Measurements from ENCODE around the gene EID1. TPM values are rescaled to one million over a fixed set of nuclear protein-coding genes. Genes with fewer than 3 reads are reported as not detected.

Gene EID1
- total RNA-seq, 1 experiment from 2014 or later, result 102 TPM

DNA sequence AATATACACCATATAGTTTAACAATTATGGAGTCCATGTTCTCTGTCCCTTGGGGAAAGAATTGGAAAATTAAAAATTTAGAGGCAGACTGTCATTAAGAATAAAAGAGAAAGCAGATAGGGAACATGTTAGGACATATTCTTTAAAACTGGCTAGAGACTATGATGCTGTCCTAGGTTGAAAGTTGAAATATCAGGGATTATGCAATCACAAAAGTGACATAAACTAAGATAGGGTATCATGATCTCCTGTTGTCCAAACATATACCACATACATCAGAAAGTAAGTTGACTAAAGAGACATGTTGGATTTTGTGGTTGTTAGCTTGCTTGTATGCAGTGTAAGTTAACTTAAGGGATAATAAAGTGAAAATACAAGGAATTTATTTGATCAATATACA, 9.9 kb upstream of the EID1 start:
- ChIA-PET CTCF (no interaction called here), POLR2A (no interaction called here)
- no TSS peak for BruUV-seq (replicated peaks)
- ATAC-seq, result no peak
- Histone ChIP-seq H3K36me3 (ENCODE audit: control insufficient read depth, insufficient read depth, low read length) (no peaks in the 10 kb centered on the region; the same call in 1 of the 2 replicates), H3K9me3 (ENCODE audit: control insufficient read depth, insufficient read depth, low read depth, low read length) (no peaks in the 10 kb centered on the region), H3K4me3 (ENCODE audit: low read depth in 2 of 2, low read length in 2 of 2) (no peak overlapping the region), H3K4me1 (ENCODE audit: control insufficient read depth, insufficient read depth, low read length) (no peaks in the 10 kb centered on the region), H3K27me3 (ENCODE audit: control insufficient read depth, insufficient read depth, low read length) (peaks cover 4% of the 10 kb centered on the region), H3K27ac (ENCODE audit: low read length) (no peak overlapping the region)
- in situ Hi-C loops (cut with HindIII; ENCODE audit: low pct_unique_long_range_greater_than_20kb, low sequenced_read_pairs), result no loop called here
- no peak for DNase-seq (ENCODE audit: low read depth, low spot score)
- TF ChIP-seq TCF7L2 (IDR thresholded peaks at IDR 0.05; ENCODE audit: low read depth, low read length), result no peak
- TF ChIP-seq, protein P1, sequence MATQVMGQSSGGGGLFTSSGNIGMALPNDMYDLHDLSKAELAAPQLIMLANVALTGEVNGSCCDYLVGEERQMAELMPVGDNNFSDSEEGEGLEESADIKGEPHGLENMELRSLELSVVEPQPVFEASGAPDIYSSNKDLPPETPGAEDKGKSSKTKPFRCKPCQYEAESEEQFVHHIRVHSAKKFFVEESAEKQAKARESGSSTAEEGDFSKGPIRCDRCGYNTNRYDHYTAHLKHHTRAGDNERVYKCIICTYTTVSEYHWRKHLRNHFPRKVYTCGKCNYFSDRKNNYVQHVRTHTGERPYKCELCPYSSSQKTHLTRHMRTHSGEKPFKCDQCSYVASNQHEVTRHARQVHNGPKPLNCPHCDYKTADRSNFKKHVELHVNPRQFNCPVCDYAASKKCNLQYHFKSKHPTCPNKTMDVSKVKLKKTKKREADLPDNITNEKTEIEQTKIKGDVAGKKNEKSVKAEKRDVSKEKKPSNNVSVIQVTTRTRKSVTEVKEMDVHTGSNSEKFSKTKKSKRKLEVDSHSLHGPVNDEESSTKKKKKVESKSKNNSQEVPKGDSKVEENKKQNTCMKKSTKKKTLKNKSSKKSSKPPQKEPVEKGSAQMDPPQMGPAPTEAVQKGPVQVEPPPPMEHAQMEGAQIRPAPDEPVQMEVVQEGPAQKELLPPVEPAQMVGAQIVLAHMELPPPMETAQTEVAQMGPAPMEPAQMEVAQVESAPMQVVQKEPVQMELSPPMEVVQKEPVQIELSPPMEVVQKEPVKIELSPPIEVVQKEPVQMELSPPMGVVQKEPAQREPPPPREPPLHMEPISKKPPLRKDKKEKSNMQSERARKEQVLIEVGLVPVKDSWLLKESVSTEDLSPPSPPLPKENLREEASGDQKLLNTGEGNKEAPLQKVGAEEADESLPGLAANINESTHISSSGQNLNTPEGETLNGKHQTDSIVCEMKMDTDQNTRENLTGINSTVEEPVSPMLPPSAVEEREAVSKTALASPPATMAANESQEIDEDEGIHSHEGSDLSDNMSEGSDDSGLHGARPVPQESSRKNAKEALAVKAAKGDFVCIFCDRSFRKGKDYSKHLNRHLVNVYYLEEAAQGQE (IDR thresholded peaks at IDR 0.05; ENCODE audit: insufficient read depth in 1 of 2, low read depth in 2 of 2, low read length in 1 of 2), result no peak
- no peak for TF ChIP-seq SIN3A (IDR thresholded peaks at IDR 0.05; ENCODE audit: borderline replicate concordance, insufficient read depth, low read depth, low read length)
- TF ChIP-seq, protein P2, sequence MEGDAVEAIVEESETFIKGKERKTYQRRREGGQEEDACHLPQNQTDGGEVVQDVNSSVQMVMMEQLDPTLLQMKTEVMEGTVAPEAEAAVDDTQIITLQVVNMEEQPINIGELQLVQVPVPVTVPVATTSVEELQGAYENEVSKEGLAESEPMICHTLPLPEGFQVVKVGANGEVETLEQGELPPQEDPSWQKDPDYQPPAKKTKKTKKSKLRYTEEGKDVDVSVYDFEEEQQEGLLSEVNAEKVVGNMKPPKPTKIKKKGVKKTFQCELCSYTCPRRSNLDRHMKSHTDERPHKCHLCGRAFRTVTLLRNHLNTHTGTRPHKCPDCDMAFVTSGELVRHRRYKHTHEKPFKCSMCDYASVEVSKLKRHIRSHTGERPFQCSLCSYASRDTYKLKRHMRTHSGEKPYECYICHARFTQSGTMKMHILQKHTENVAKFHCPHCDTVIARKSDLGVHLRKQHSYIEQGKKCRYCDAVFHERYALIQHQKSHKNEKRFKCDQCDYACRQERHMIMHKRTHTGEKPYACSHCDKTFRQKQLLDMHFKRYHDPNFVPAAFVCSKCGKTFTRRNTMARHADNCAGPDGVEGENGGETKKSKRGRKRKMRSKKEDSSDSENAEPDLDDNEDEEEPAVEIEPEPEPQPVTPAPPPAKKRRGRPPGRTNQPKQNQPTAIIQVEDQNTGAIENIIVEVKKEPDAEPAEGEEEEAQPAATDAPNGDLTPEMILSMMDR (IDR thresholded peaks at IDR 0.05), result no peak
- TF ChIP-seq POLR2AphosphoS5 (IDR thresholded peaks at IDR 0.05; ENCODE audit: low read depth, low read length), result no peak
- intact Hi-C loops (cut with micrococcal nuclease; ENCODE audit: unreplicated experiment), result no loop called here

DNA sequence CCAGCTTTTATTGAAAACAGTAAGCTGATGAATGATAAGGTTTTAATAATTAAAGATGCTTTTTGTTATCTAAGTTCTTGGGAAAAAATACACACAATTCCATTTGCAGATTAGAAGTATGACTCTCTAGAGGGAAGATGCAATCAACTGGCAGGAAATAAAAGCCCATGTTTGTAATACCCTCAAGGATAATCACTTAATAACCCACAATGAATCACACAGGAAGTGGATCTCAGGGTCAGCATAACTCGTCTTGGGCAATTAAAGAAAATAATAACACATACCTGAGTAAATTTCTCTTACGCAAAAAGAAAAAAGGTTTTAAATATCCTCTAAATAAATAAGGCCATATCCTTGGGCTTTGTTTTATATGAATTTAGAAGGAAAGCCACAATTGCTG, 9.4 kb upstream of the EID1 start:
- in situ Hi-C loops (cut with HindIII; ENCODE audit: low pct_unique_long_range_greater_than_20kb, low sequenced_read_pairs), result no loop called here

More for the DNA sequence above, 9.4 kb upstream of the EID1 start:
- ATAC-seq, result no peak
- DNase-seq (ENCODE audit: low read depth, low spot score), result no peak
- Histone ChIP-seq H3K27ac (ENCODE audit: low read length) (no peak overlapping the region), H3K9me3 (ENCODE audit: control insufficient read depth, insufficient read depth, low read depth, low read length) (no peaks in the 10 kb centered on the region), H3K36me3 (ENCODE audit: control insufficient read depth, insufficient read depth, low read length) (no peaks in the 10 kb centered on the region; the same call in 1 of the 2 replicates), H3K4me3 (ENCODE audit: low read depth in 2 of 2, low read length in 2 of 2) (no peak overlapping the region), H3K27me3 (ENCODE audit: control insufficient read depth, insufficient read depth, low read length) (peaks cover 5% of the 10 kb centered on the region), H3K4me1 (ENCODE audit: control insufficient read depth, insufficient read depth, low read length) (no peaks in the 10 kb centered on the region)
- ChIA-PET CTCF (no interaction called here), POLR2A (no interaction called here)
- no TSS peak for BruUV-seq (replicated peaks)
- TF ChIP-seq, protein P1 (IDR thresholded peaks at IDR 0.05; ENCODE audit: insufficient read depth in 1 of 2, low read depth in 2 of 2, low read length in 1 of 2), result no peak
- TF ChIP-seq, protein P2 (IDR thresholded peaks at IDR 0.05), result no peak
- TF ChIP-seq SIN3A (IDR thresholded peaks at IDR 0.05; ENCODE audit: borderline replicate concordance, insufficient read depth, low read depth, low read length), result no peak
- no peak for TF ChIP-seq POLR2AphosphoS5 (IDR thresholded peaks at IDR 0.05; ENCODE audit: low read depth, low read length)
- no peak for TF ChIP-seq TCF7L2 (IDR thresholded peaks at IDR 0.05; ENCODE audit: low read depth, low read length)
- intact Hi-C loops (cut with micrococcal nuclease; ENCODE audit: unreplicated experiment), result no loop called here
